OCI-LY7 (cell line): ENCODE data around the gene KLHL22.

Experiments used
- CTCF ChIP-seq: fragments of 200-600 bp; sonication (generic); conservative IDR thresholded peaks from 2 replicates; pipeline ENCODE4 v1.5.1; 2014; ENCODE audit warnings: mild to moderate bottlenecking, antibody characterized with exemption, low read length, moderate library complexity, mixed read lengths
- EZH2phosphoT487 ChIP-seq: fragments of 200-600 bp; sonication (generic); IDR thresholded peaks from 2 replicates; pipeline ENCODE4 v1.6.1; 2018; ENCODE audit warnings: low read depth, borderline replicate concordance, mild to moderate bottlenecking, mixed run types, antibody characterized with exemption, low read length, moderate library complexity, mixed read lengths

GRCh38 chr22:20533879-20534265 lies 38.3 kb upstream of the KLHL22 start:
- TF ChIP-seq CTCF (no peak), EZH2phosphoT487 (no peak)
